HepG2 (cell line): ENCODE measurements around the gene MAT2A. TPM values are rescaled to one million over a fixed set of nuclear protein-coding genes. Genes with fewer than 3 reads are reported as not detected.

Experiments used
- CEBPB ChIP-seq: IDR thresholded peaks from 2 replicates; pipeline ENCODE4 v1.6.1; 2011; ENCODE audit warnings: low read depth, low read length, improper control_type of control experiment, borderline replicate concordance
- DNMT1 ChIP-seq: sonication (generic); formaldehyde crosslinking; IDR thresholded peaks from 2 replicates; pipeline ENCODE4 v1.5.1; 2020; ENCODE audit warnings: mild to moderate bottlenecking, missing genetic modification reagents
- GABPB1 ChIP-seq: IDR thresholded peaks from 2 replicates; pipeline ENCODE4 v1.6.1; 2016; ENCODE audit warnings: mild to moderate bottlenecking, missing genetic modification reagents, moderate library complexity, missing compliant biosample characterization
- GTF2F1 ChIP-seq: fragments of 150-350 bp; IDR thresholded peaks from 2 replicates; pipeline ENCODE4 v1.6.1; 2014; ENCODE audit warnings: low read length
- HES4 ChIP-seq: sonication (generic); formaldehyde crosslinking; IDR thresholded peaks from 2 replicates; pipeline ENCODE4 v1.9.0; 2021; ENCODE audit warnings: mild to moderate bottlenecking, missing genetic modification reagents, borderline replicate concordance
- HOXA3 ChIP-seq: sonication (generic); formaldehyde crosslinking; IDR thresholded peaks from 2 replicates; pipeline ENCODE4 v1.5.0; 2020; ENCODE audit warnings: missing genetic modification reagents
- KDM4B ChIP-seq: sonication (generic); formaldehyde crosslinking; IDR thresholded peaks from 2 replicates; pipeline ENCODE4 v1.4.0; 2020; ENCODE audit warnings: missing genetic modification reagents
- MBD4 ChIP-seq: IDR thresholded peaks from 2 replicates; pipeline ENCODE4 v1.6.1; 2012; ENCODE audit warnings: low read length, inconsistent platforms, borderline replicate concordance
- NFKBIZ ChIP-seq: IDR thresholded peaks from 2 replicates; pipeline ENCODE4 v1.6.1; 2018; ENCODE audit warnings: missing genetic modification reagents, missing compliant biosample characterization
- NKX3-1 ChIP-seq: sonication (generic); formaldehyde crosslinking; IDR thresholded peaks from 2 replicates; pipeline ENCODE4 v1.5.0; 2020; ENCODE audit warnings: missing genetic modification reagents
- POGK ChIP-seq: sonication (generic); formaldehyde crosslinking; conservative IDR thresholded peaks from 2 replicates; pipeline ENCODE4 v1.8.0; 2022; ENCODE audit warnings: mild to moderate bottlenecking, moderate library complexity, missing genetic modification reagents
- SOX5 ChIP-seq: IDR thresholded peaks from 2 replicates; pipeline ENCODE4 v1.6.1; 2016; ENCODE audit warnings: borderline replicate concordance
- SP4 ChIP-seq: sonication (generic); formaldehyde crosslinking; IDR thresholded peaks from 2 replicates; pipeline ENCODE4 v1.8.1; 2023; ENCODE audit warnings: mild to moderate bottlenecking, missing genetic modification reagents
- THAP9 ChIP-seq: sonication (generic); formaldehyde crosslinking; IDR thresholded peaks from 2 replicates; pipeline ENCODE4; 2020; ENCODE audit warnings: missing genetic modification reagents, mild to moderate bottlenecking, borderline replicate concordance
- ZNF468 ChIP-seq: sonication (generic); formaldehyde crosslinking; IDR thresholded peaks from 2 replicates; pipeline ENCODE4 v1.8.0; 2022; ENCODE audit warnings: mild to moderate bottlenecking, moderate library complexity, missing genetic modification reagents
- ZNF512B ChIP-seq: sonication (generic); formaldehyde crosslinking; IDR thresholded peaks from 2 replicates; pipeline ENCODE4 v1.5.1; 2020; ENCODE audit warnings: missing genetic modification reagents, mild to moderate bottlenecking, borderline replicate concordance
- ZNF674 ChIP-seq: sonication (generic); formaldehyde crosslinking; IDR thresholded peaks from 2 replicates; pipeline ENCODE4 v1.5.0; 2020; ENCODE audit warnings: low read depth, mild to moderate bottlenecking, missing genetic modification reagents
- ZNF790 ChIP-seq: sonication (generic); formaldehyde crosslinking; IDR thresholded peaks from 2 replicates; pipeline ENCODE4 v1.8.0; 2022; ENCODE audit warnings: missing genetic modification reagents, mild to moderate bottlenecking, borderline replicate concordance
- polyA plus RNA-seq, 8 experiments: library from polyadenylated mRNA; depleted of rRNA in 3 of 8; stranded (reverse) in 7 of 8; unstranded in 1 of 8; fragments of >200 nt; fragmentation: Illumina TruSeq in 4 of 8; extraction: Trizol in 4 of 8; gene quantifications; 2 replicates each; pipeline versions ENCODE4 v1.2.1 to v1.2.3, GENCODE V29; 2011 to 2016; ENCODE audit warnings: low read depth in 4 of 8, missing spikeins in 1 of 8, mixed read lengths in 1 of 8; ENCODE audit not compliant: insufficient read depth in 1 of 8
- total RNA-seq, 5 experiments: library from RNA; depleted of rRNA; stranded (reverse); fragments of >200 nt; fragmentation: Illumina TruSeq; extraction: Trizol; gene quantifications; 2 replicates each; pipeline ENCODE4 v1.2.3, GENCODE V29; 2016; ENCODE audit warnings: low read depth in 1 of 5
- TF ChIP-seq, protein P1 (sequence below): sonication (generic); formaldehyde crosslinking; IDR thresholded peaks from 2 replicates; pipeline ENCODE4 v1.9.0; 2021; ENCODE audit warnings: missing genetic modification reagents, borderline replicate concordance
- TF ChIP-seq, protein P2 (sequence below): sonication (generic); formaldehyde crosslinking; IDR thresholded peaks from 2 replicates; pipeline ENCODE4 v1.5.0; 2020; ENCODE audit warnings: missing genetic modification reagents, mild to moderate bottlenecking, borderline replicate concordance

MAT2A gene
- total and polyA plus RNA-seq, 2 of the 13 experiments (the other 11 are each of a cell fraction or from before 2014, with no cell fraction given) = 155 to 331 TPM

- TF ChIP-seq ZNF512B (no peak), SP4 (no peak; the same call in 1 of the 2 replicates), SOX5 (CRISPR knock-in tag) (peak; percentile 56; the same call in 1 of the 2 replicates), ZNF468 (no peak), CEBPB (no peak), DNMT1 (CRISPR knock-in tag) (no peak), KDM4B (CRISPR knock-in tag) (no peak), GABPB1 (CRISPR knock-in tag) (peak; percentile 40), GTF2F1 (no peak), ZNF790 (no peak), ZNF674 (CRISPR knock-in tag) (no peak), NKX3-1 (CRISPR knock-in tag) (no peak), POGK (CRISPR knock-in tag) (no peak), HES4 (CRISPR knock-in tag) (no peak), HOXA3 (CRISPR knock-in tag) (peak; percentile 60; the same call in 1 of the 2 replicates), NFKBIZ (no peak), MBD4 (no peak), THAP9 (no peak)
- TF ChIP-seq, protein P1, sequence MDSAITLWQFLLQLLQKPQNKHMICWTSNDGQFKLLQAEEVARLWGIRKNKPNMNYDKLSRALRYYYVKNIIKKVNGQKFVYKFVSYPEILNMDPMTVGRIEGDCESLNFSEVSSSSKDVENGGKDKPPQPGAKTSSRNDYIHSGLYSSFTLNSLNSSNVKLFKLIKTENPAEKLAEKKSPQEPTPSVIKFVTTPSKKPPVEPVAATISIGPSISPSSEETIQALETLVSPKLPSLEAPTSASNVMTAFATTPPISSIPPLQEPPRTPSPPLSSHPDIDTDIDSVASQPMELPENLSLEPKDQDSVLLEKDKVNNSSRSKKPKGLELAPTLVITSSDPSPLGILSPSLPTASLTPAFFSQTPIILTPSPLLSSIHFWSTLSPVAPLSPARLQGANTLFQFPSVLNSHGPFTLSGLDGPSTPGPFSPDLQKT (CRISPR knock-in tag) = no peak
- TF ChIP-seq, protein P2, sequence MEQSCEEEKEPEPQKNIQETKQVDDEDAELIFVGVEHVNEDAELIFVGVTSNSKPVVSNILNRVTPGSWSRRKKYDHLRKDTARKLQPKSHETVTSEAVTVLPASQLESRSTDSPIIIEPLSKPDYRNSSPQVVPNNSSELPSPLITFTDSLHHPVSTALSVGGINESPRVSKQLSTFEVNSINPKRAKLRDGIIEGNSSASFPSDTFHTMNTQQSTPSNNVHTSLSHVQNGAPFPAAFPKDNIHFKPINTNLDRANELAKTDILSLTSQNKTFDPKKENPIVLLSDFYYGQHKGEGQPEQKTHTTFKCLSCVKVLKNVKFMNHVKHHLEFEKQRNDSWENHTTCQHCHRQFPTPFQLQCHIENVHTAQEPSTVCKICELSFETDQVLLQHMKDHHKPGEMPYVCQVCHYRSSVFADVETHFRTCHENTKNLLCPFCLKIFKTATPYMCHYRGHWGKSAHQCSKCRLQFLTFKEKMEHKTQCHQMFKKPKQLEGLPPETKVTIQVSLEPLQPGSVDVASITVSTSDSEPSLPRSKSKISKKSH (CRISPR knock-in tag) = no peak
Observed at GRCh38 chr2:85593023-85593422, 54.1 kb downstream of the MAT2A start (continued).
